Muscle of leg (tissue), 11 donors: ENCODE data around the gene ZNF343. TPM values are rescaled to one million over a fixed set of nuclear protein-coding genes. Genes with fewer than 3 reads are reported as not detected.

Source experiments
- DNase-seq: peaks from one replicate; pipeline ENCODE4 v3.0.0; 2013
- H3K27ac ChIP-seq: one replicate; pipeline ENCODE4 v1.5.1; 2013; ENCODE audit warnings: mild to moderate bottlenecking, low read length, control low read depth
- H3K27me3 ChIP-seq: one replicate; pipeline ENCODE4 v1.6.1; 2013; ENCODE audit warnings: low read length; ENCODE audit not compliant: control insufficient read depth, insufficient read depth
- H3K36me3 ChIP-seq: one replicate; pipeline ENCODE4 v1.6.1; 2013; ENCODE audit warnings: low read length; ENCODE audit not compliant: control insufficient read depth, insufficient read depth
- H3K4me1 ChIP-seq: one replicate; pipeline ENCODE4 v1.6.1; 2013; ENCODE audit warnings: low read length; ENCODE audit not compliant: control insufficient read depth, insufficient read depth
- H3K4me3 ChIP-seq: one replicate; pipeline ENCODE4 v1.5.1; 2013; ENCODE audit warnings: low read length, control low read depth
- H3K9me3 ChIP-seq: replicated peaks from 2 replicates; pipeline ENCODE4 v1.6.1; 2013; ENCODE audit warnings: low read depth, low read length; ENCODE audit not compliant: control insufficient read depth
- WGBS: methylation state at CpG from one replicate; pipeline ENCODE4 v1.1.5; 2013; ENCODE audit warnings: missing lambda C conversion rate; ENCODE audit not compliant: insufficient coverage; 5-methylcytosine and 5-hydroxymethylcytosine counted together
- polyA plus RNA-seq, 8 donors: library from polyadenylated mRNA; unstranded; fragments of 120-200 nt; gene quantifications; one replicate each; pipeline versions ENCODE4 v1.2.1 to v1.2.3, GENCODE V29; 2013; ENCODE audit warnings: inconsistent platforms in 1 of 8, low replicate concordance in 1 of 8; ENCODE audit not compliant: insufficient read length in 8 of 8, insufficient read depth in 1 of 8
- total RNA-seq: library from RNA; stranded (reverse); fragments of 120-200 nt; gene quantifications from one replicate; pipeline ENCODE4 v1.2.4, GENCODE V29; 2013

The ZNF343 gene
- total and polyA plus RNA-seq, 9 donors = 8.2 to 12.6 (median 8.8) TPM

DNA sequence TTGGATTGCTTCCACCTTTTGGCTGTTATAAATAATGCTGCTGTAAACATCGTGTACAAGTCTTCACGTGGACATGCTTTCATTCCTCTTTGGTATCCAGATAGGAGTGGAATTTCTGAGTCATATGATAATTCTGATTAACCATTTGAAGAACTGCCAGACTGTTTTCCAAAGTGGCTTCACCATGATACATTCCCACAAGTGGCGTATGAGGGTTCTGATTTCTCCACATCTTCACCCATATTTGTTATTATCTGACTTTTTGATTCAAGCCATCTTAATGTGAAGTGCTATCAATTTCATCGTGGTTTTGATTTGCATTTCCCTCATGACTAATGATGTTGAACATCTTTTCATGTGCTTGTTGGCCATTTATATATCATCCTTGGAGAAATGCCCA, 35.2 kb downstream of the ZNF343 start:
- peaks cover 9% of the 10 kb centered on the region for H3K36me3 ChIP-seq
- H3K4me1 ChIP-seq = peaks cover 14% of the 10 kb centered on the region
- no peak for DNase-seq
- no peak overlapping the region for H3K27ac ChIP-seq
- H3K9me3 ChIP-seq = no peaks in the 10 kb centered on the region
- no peaks in the 10 kb centered on the region for H3K27me3 ChIP-seq
- H3K4me3 ChIP-seq = no peak overlapping the region
- no CpG with 5 or more reads among the region's 4 CpGs for WGBS

GRCh38 chr20:2470423-2471193, 38.1 kb downstream of the ZNF343 start, which contains the start of gene SNRPB:
Gene SNRPB (minus strand): TSS chr20:2470789. CDS start chr20:2470690, 99 bp downstream.
- H3K9me3 ChIP-seq = no peaks in the 10 kb centered on the region
- peaks cover 16% of the 10 kb centered on the region for H3K4me1 ChIP-seq
- DNase-seq = peak; percentile 100
- under 1% methylated on average over 53 of the region's 53 CpGs for WGBS
- peaks cover 22% of the 10 kb centered on the region for H3K36me3 ChIP-seq
- H3K27ac ChIP-seq = peak within 1 kb of the TSS; percentile 99
- peak within 1 kb of the TSS; percentile 65 for H3K4me3 ChIP-seq
- no peaks in the 10 kb centered on the region for H3K27me3 ChIP-seq

DNA sequence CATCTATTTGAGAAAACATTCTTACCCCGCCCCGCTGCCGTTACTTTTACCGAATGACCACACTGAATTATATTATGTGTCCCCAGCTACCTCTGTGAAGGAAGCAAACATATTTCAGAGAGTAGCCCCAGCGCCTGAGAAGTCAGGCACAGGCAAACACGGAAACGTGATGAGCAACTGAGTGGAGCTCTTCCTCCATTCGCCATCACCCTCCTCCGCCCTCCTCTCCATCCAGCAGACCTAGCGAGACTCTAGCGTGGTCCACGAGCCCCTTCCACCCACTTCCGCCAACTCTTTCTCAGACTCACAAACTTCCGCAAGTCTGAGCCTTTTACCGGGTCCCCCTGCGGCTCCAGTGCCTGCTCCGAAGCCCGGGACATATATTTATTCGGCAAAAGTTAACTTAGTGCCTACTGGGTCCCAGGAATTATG, 38.7 kb downstream of the ZNF343 start:
- Histone ChIP-seq H3K9me3 (no peaks in the 10 kb centered on the region), H3K4me3 (peak overlapping the region; percentile 65), H3K36me3 (peaks cover 28% of the 10 kb centered on the region), H3K27ac (peak overlapping the region; percentile 99), H3K4me1 (peaks cover 16% of the 10 kb centered on the region), H3K27me3 (no peaks in the 10 kb centered on the region)
- peak; percentile 70 for DNase-seq
- WGBS = 0% methylated on average over 19 of the region's 19 CpGs

- Histone ChIP-seq H3K36me3 (peaks cover 39% of the 10 kb centered on the region), H3K9me3 (no peaks in the 10 kb centered on the region), H3K27me3 (no peaks in the 10 kb centered on the region), H3K4me3 (peak overlapping the region; percentile 65), H3K4me1 (peaks cover 16% of the 10 kb centered on the region), H3K27ac (no peak overlapping the region)
- WGBS = 84% methylated on average over 7 of the region's 11 CpGs
- no peak for DNase-seq
Observed at GRCh38 chr20:2468581-2469407, 39.9 kb downstream of the ZNF343 start.

GRCh38 chr20:2467412-2467811, 41.3 kb downstream of the ZNF343 start:
- H3K36me3 ChIP-seq = peaks cover 53% of the 10 kb centered on the region
- H3K27ac ChIP-seq = no peak overlapping the region
- WGBS = 74% methylated on average over 5 of the region's 5 CpGs
- H3K27me3 ChIP-seq = no peaks in the 10 kb centered on the region
- no peak for DNase-seq
- H3K4me3 ChIP-seq = no peak overlapping the region
- peaks cover 16% of the 10 kb centered on the region for H3K4me1 ChIP-seq
- no peaks in the 10 kb centered on the region for H3K9me3 ChIP-seq

DNA sequence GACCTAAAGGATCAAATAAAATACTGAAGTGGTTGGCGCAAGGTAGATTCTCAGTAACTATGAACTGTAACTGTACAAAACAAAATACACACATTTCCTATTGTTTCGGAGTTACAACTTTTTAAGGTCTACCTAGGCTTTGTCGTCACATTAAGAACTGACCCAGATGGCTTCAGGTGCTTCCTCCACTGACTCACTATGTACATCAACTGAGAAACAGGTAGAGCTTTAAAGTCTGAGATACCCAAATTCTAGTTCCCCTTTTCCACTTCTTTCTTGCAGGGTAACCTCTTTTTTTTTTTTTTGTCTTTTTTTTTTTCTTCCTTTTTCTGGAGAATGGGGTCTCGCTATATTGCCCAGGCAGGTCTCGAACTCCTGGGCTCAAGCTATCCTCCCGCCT, 43.6 kb downstream of the ZNF343 start:
- H3K9me3 ChIP-seq = no peaks in the 10 kb centered on the region
- H3K4me1 ChIP-seq = peaks cover 13% of the 10 kb centered on the region
- WGBS = 93% methylated on average over 2 of the region's 6 CpGs
- no peak for DNase-seq
- no peak overlapping the region for H3K27ac ChIP-seq
- H3K27me3 ChIP-seq = no peaks in the 10 kb centered on the region
- H3K36me3 ChIP-seq = peaks cover 69% of the 10 kb centered on the region
- H3K4me3 ChIP-seq = no peak overlapping the region

GRCh38 chr20:2463616-2464365, 44.9 kb downstream of the ZNF343 start:
- Histone ChIP-seq H3K4me1 (peaks cover 5% of the 10 kb centered on the region), H3K27me3 (no peaks in the 10 kb centered on the region), H3K9me3 (no peaks in the 10 kb centered on the region), H3K4me3 (no peak overlapping the region), H3K36me3 (peaks cover 72% of the 10 kb centered on the region), H3K27ac (no peak overlapping the region)
- 100% methylated on average over 1 of the region's 9 CpGs for WGBS
- DNase-seq = no peak

DNA sequence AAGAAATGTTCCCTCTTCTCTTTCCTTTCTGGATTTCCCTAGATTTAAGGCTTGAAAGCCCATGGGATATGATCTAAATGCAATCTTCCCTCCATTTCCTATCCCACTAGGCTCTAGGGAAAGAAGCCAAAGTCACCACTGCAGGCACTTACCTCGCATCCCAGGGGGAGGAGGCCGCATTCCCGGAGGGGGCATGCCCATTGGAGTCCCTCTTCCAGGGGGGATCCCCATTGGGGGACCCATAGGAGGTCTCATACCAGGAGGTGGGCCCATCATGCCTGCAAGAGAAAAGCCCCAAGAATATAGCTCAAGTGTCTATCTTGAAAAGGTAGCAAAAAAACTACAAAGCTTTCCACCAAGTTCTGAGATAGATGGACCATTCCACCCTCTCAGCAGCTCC, 46.2 kb downstream of the ZNF343 start:
- Histone ChIP-seq H3K27ac (no peak overlapping the region), H3K27me3 (no peaks in the 10 kb centered on the region), H3K4me3 (no peak overlapping the region), H3K36me3 (peaks cover 69% of the 10 kb centered on the region), H3K9me3 (no peaks in the 10 kb centered on the region), H3K4me1 (no peaks in the 10 kb centered on the region)
- 88% methylated on average over 3 of the region's 3 CpGs for WGBS
- no peak for DNase-seq

- Histone ChIP-seq H3K4me3 (no peak overlapping the region), H3K27me3 (no peaks in the 10 kb centered on the region), H3K4me1 (no peaks in the 10 kb centered on the region), H3K9me3 (no peaks in the 10 kb centered on the region), H3K36me3 (peaks cover 58% of the 10 kb centered on the region), H3K27ac (no peak overlapping the region)
- no peak for DNase-seq
- WGBS = 100% methylated on average over 2 of the region's 4 CpGs
Observed at GRCh38 chr20:2460752-2461424, 47.8 kb downstream of the ZNF343 start.
